RWPE2 (cell line): ENCODE results near the gene CDK5R2.

Experiments used
- ATAC-seq: fragments of 200-7000 bp; cut with Tn5 transposase; 3 replicates; pipeline ENCODE4 v1.9.1; 2021; ENCODE audit warnings: low read depth
- DNase-seq: peaks from one replicate; pipeline ENCODE4 v3.0.0-alpha.2; 2020; ENCODE audit warnings: low spot score
- H3K27ac ChIP-seq: fragments of 450-650 bp; 2 replicates; pipeline ENCODE4 v1.5.1; 2017; ENCODE audit warnings: mild to moderate bottlenecking; ENCODE audit not compliant: poor library complexity, severe bottlenecking
- H3K27me3 ChIP-seq: fragments of 250-450 bp; sonication (Bioruptor Pico); 2 replicates; pipeline ENCODE4 v1.5.1; 2021; ENCODE audit warnings: mild to moderate bottlenecking, moderate library complexity; ENCODE audit not compliant: insufficient read depth, poor library complexity, severe bottlenecking
- H3K36me3 ChIP-seq: fragments of 250-450 bp; sonication (Bioruptor Pico); 2 replicates; pipeline ENCODE4 v1.5.1; 2020; ENCODE audit warnings: low read depth, mild to moderate bottlenecking, moderate library complexity
- H3K4me1 ChIP-seq: fragments of 250-450 bp; sonication (Bioruptor Pico); 2 replicates; pipeline ENCODE4 v1.5.1; 2021; ENCODE audit warnings: mild to moderate bottlenecking, moderate library complexity; ENCODE audit not compliant: insufficient read depth, poor library complexity, severe bottlenecking
- H3K4me3 ChIP-seq: fragments of 250-450 bp; sonication (Bioruptor Pico); 2 replicates; pipeline ENCODE4 v1.5.1; 2021; ENCODE audit warnings: mild to moderate bottlenecking, moderate library complexity; ENCODE audit not compliant: severe bottlenecking
- H3K9me3 ChIP-seq: fragments of 250-450 bp; sonication (Bioruptor Pico); 2 replicates; pipeline ENCODE4 v1.5.1; 2021; ENCODE audit warnings: mild to moderate bottlenecking, moderate library complexity; ENCODE audit not compliant: severe bottlenecking
- TF ChIP-seq, protein P1 (sequence below): fragments of 450-650 bp; IDR thresholded peaks from one replicate; pipeline ENCODE4 v1.5.1; 2017; ENCODE audit warnings: mild to moderate bottlenecking, moderate library complexity; ENCODE audit not compliant: poor library complexity, severe bottlenecking

CDK5R2 gene

GRCh38 chr2:218988164-218988563 lies 28.7 kb downstream of the CDK5R2 start:
- no peak overlapping the region for H3K4me3 ChIP-seq
- no peak overlapping the region for H3K27ac ChIP-seq
- no peaks in the 10 kb centered on the region for H3K36me3 ChIP-seq
- H3K4me1 ChIP-seq, result no peaks in the 10 kb centered on the region
- peaks cover 98% of the 10 kb centered on the region for H3K27me3 ChIP-seq
- DNase-seq (no peak), ATAC-seq (no peak)
- no peaks in the 10 kb centered on the region for H3K9me3 ChIP-seq
- TF ChIP-seq, protein P1, sequence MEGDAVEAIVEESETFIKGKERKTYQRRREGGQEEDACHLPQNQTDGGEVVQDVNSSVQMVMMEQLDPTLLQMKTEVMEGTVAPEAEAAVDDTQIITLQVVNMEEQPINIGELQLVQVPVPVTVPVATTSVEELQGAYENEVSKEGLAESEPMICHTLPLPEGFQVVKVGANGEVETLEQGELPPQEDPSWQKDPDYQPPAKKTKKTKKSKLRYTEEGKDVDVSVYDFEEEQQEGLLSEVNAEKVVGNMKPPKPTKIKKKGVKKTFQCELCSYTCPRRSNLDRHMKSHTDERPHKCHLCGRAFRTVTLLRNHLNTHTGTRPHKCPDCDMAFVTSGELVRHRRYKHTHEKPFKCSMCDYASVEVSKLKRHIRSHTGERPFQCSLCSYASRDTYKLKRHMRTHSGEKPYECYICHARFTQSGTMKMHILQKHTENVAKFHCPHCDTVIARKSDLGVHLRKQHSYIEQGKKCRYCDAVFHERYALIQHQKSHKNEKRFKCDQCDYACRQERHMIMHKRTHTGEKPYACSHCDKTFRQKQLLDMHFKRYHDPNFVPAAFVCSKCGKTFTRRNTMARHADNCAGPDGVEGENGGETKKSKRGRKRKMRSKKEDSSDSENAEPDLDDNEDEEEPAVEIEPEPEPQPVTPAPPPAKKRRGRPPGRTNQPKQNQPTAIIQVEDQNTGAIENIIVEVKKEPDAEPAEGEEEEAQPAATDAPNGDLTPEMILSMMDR, result no peak

DNA sequence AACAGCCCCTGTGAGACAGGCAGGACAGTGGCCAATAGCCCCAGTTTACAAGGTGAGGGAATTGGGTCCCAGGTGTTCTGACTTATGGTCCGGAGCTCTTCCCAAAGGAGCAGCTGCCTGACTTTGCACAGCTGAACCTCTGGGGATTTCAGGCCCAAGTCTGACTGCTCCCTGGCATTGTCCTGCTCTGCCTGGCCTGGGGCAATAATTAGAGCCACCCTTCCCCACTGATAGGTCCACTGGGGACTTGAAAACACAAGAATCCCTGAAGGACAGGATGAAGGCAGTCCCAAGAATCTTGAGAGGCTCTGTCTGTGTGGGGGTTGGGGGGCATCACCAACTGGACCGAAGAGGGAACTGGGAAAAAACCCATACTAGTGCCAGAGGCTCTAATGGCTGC lies 29.2 kb downstream of the CDK5R2 start:
- TF ChIP-seq, protein P1, result no peak
- peaks cover 98% of the 10 kb centered on the region for H3K27me3 ChIP-seq
- no peak overlapping the region for H3K4me3 ChIP-seq
- no peak overlapping the region for H3K27ac ChIP-seq
- peak; percentile 18 for DNase-seq
- H3K4me1 ChIP-seq, result no peaks in the 10 kb centered on the region
- H3K9me3 ChIP-seq, result no peaks in the 10 kb centered on the region
- H3K36me3 ChIP-seq, result no peaks in the 10 kb centered on the region
- no peak for ATAC-seq

DNA sequence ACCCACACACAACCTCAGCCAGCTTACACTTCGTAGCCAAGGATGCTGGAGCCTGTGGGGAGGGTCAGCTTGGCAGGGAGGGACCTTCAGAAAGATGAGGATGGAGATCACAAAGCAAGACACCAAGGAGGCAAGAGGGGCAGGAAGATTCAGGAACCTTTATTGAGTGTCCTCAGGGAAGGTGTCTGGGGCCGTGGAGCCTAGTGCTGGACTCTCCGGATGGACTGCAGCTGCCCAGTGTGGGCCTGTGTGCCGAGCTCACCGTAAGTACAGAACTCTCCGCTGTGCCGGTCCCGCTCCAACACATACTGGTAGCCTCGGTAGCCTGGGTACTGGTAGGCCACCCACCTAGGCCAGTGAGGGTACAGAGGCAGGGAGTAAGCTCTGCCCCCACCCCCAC lies 30.6 kb downstream of the CDK5R2 start:
- no peaks in the 10 kb centered on the region for H3K4me1 ChIP-seq
- H3K27me3 ChIP-seq, result peaks cover 96% of the 10 kb centered on the region
- peak; percentile 42 for DNase-seq
- no peaks in the 10 kb centered on the region for H3K9me3 ChIP-seq
- TF ChIP-seq, protein P1, result no peak
- H3K4me3 ChIP-seq, result no peak overlapping the region
- H3K27ac ChIP-seq, result no peak overlapping the region
- no peaks in the 10 kb centered on the region for H3K36me3 ChIP-seq
- ATAC-seq, result no peak

GRCh38 chr2:218990612-218991011 lies 31.1 kb downstream of the CDK5R2 start:
- DNase-seq (peak; percentile 19), ATAC-seq (no peak)
- Histone ChIP-seq H3K4me1 (no peaks in the 10 kb centered on the region), H3K9me3 (no peaks in the 10 kb centered on the region), H3K36me3 (no peaks in the 10 kb centered on the region), H3K27ac (no peak overlapping the region), H3K27me3 (peaks cover 96% of the 10 kb centered on the region), H3K4me3 (no peak overlapping the region)
- TF ChIP-seq, protein P1, result no peak

DNA sequence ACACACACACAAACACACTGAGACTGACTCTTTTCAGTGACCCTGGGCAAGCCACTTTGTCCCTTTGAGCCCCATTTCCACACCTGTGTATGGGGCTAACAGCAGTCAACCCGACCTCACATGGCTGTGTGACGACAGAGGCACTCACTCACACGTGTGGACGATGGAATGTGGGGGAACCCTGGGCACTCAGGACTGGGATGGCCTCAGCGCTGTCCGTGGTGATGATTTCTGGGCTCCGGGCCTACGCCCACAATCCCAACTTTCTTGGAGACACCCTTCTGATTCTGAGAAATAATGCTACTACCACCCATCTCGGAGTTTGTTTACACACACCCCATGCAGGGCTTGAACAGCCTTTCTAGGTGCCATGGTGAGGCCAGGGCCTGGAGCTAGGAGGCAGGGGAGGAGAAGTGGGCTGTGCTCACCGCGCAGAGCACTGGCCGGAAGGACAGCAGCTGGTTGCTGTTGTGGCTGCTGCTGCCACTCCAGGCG lies 32.3 kb downstream of the CDK5R2 start:
- Histone ChIP-seq H3K4me3 (no peak overlapping the region), H3K9me3 (no peaks in the 10 kb centered on the region), H3K36me3 (no peaks in the 10 kb centered on the region), H3K27me3 (peaks cover 88% of the 10 kb centered on the region), H3K27ac (no peak overlapping the region), H3K4me1 (no peaks in the 10 kb centered on the region)
- ATAC-seq (no peak), DNase-seq (no peak)
- TF ChIP-seq, protein P1, result no peak
